MG63 (cell line): ENCODE data around the gene PTPN20. TPM values are rescaled to one million over a fixed set of nuclear protein-coding genes. Genes with fewer than 3 reads are reported as not detected.
"Not testable (repeated sequence)": the region's sequence is repeated elsewhere in the genome, so short reads cannot be mapped to it uniquely, and the experiment has no call there.

ENCODE experiments used
- DNase-seq: peaks from one replicate; pipeline ENCODE4 v3.0.0-alpha.2; 2020
- H3K27me3 ChIP-seq: fragments of 250-450 bp; sonication (Bioruptor Pico); 2 replicates; pipeline ENCODE4 v1.5.1; 2020; ENCODE audit warnings: mild to moderate bottlenecking, moderate library complexity
- H3K36me3 ChIP-seq: fragments of 250-450 bp; sonication (Bioruptor Pico); 2 replicates; pipeline ENCODE4 v1.5.1; 2020; ENCODE audit warnings: mild to moderate bottlenecking, moderate library complexity
- H3K4me3 ChIP-seq: fragments of 250-450 bp; sonication (Bioruptor Pico); 2 replicates; pipeline ENCODE4 v1.5.1; 2020; ENCODE audit warnings: mild to moderate bottlenecking, moderate library complexity
- H3K9me3 ChIP-seq: fragments of 250-450 bp; sonication (Bioruptor Pico); 2 replicates; pipeline ENCODE4 v1.5.1; 2020; ENCODE audit warnings: mild to moderate bottlenecking, moderate library complexity
- total RNA-seq: library from RNA; depleted of rRNA; stranded (reverse); fragments of >200 nt; shearing (Covaris generic); gene quantifications from 2 replicates; pipeline ENCODE4 v1.2.3, GENCODE V29; 2014; ENCODE audit warnings: low replicate concordance; rRNA removed

Gene PTPN20
- total RNA-seq = not detected in 2 replicates

GRCh38 chr10:46911144-46911876, at the start of gene PTPN20:
TSS of gene PTPN20 (plus strand) at chr10:46911428. CDS start at chr10:46932500, 21,072 bp downstream.
- H3K27me3 ChIP-seq, H3K9me3 ChIP-seq, H3K4me3 ChIP-seq, H3K36me3 ChIP-seq, DNase-seq: not testable (repeated sequence)

GRCh38 chr10:46869716-46870115, 41.5 kb upstream of the PTPN20 start:
- not testable (repeated sequence) for H3K4me3 ChIP-seq, H3K36me3 ChIP-seq, H3K9me3 ChIP-seq, H3K27me3 ChIP-seq, DNase-seq

- H3K4me3 ChIP-seq, H3K36me3 ChIP-seq, DNase-seq, H3K9me3 ChIP-seq, H3K27me3 ChIP-seq: not testable (repeated sequence)
Measured at GRCh38 chr10:46871583-46871982, 39.6 kb upstream of the PTPN20 start.

GRCh38 chr10:46875304-46875703, 35.9 kb upstream of the PTPN20 start:
- not testable (repeated sequence) for H3K27me3 ChIP-seq, H3K4me3 ChIP-seq, H3K9me3 ChIP-seq, DNase-seq, H3K36me3 ChIP-seq

- not testable (repeated sequence) for DNase-seq, H3K4me3 ChIP-seq, H3K9me3 ChIP-seq, H3K27me3 ChIP-seq, H3K36me3 ChIP-seq
Measured at GRCh38 chr10:46876773-46877172, 34.5 kb upstream of the PTPN20 start.

- H3K27me3 ChIP-seq, DNase-seq, H3K9me3 ChIP-seq, H3K4me3 ChIP-seq, H3K36me3 ChIP-seq: not testable (repeated sequence)
Measured at GRCh38 chr10:46878761-46879160, 32.5 kb upstream of the PTPN20 start.

GRCh38 chr10:46890813-46891611, 20.2 kb upstream of the PTPN20 start:
- H3K9me3 ChIP-seq, H3K36me3 ChIP-seq, H3K27me3 ChIP-seq, H3K4me3 ChIP-seq: not testable (repeated sequence)
- DNase-seq = peak; percentile 4

DNA sequence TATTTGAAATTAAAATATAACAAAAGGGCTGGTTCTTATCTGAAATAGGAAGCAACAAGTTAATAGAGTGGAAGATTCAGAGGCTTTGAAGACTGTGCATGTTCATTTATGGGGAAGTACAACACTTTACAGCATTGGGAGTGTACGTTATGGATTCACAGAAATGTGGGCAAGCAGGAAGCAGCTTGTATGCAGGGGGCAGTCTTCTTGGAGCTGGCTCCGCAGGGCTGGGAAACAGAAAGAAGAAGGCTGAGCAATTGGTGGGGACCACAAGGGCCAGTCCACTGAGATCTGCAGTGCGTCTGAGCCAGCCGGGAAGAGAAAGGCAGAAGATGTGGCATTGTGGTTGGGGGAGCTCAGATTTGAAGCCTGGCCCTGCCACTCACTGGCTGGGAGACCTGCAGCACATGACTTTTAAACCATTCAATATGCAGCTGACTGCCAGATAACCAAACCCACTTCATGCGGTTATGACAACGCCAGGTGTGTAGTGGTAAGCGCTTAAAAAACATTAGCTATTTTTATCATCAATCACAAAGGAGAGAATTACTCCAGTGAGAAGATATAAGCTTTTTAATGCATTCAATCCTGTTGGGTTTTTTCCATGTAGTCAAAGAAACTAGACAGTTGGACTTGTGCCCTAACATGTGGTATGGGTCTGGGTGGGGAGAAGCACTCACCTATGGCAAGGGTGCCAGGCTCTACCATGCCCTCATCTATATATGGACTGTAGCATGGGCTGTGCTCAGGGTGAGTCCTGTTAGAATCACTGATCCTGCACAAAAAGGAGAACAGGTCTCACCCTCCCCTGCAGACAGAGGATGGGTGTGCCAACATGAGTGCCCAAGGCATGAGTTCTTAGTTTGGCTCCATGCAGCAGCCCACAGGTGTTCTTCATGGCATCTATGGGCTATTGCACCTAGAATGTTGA, 14.2 kb upstream of the PTPN20 start:
- not testable (repeated sequence) for DNase-seq, H3K4me3 ChIP-seq, H3K36me3 ChIP-seq, H3K27me3 ChIP-seq, H3K9me3 ChIP-seq

GRCh38 chr10:46901247-46901646, 10.0 kb upstream of the PTPN20 start:
- DNase-seq, H3K4me3 ChIP-seq, H3K27me3 ChIP-seq, H3K36me3 ChIP-seq, H3K9me3 ChIP-seq: not testable (repeated sequence)

- not testable (repeated sequence) for H3K27me3 ChIP-seq, H3K4me3 ChIP-seq, H3K9me3 ChIP-seq, H3K36me3 ChIP-seq, DNase-seq
Measured at GRCh38 chr10:46903874-46904273, 7.4 kb upstream of the PTPN20 start.

DNA sequence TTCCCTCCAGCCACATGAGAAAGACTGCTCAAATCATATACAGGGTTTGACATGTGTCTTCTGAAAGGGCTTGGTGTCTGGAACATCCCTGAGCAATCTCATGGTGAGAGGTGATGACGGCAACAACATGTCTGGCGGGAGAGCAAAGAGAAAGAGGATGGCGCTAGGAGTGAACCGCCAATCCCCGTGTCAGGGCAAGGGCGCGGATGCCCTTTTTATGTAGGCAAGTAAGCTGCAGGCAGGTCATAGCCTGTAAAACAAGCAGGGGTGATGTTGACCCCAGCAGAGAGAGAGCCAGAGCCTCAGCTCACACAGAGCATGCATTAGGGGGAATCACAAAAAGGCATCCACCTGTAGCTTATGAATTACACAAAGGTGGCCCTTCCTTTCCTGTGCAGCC, 4.9 kb upstream of the PTPN20 start:
- not testable (repeated sequence) for H3K36me3 ChIP-seq, H3K4me3 ChIP-seq, H3K9me3 ChIP-seq, DNase-seq, H3K27me3 ChIP-seq

- not testable (repeated sequence) for DNase-seq, H3K4me3 ChIP-seq, H3K9me3 ChIP-seq, H3K27me3 ChIP-seq, H3K36me3 ChIP-seq
Measured at GRCh38 chr10:46907185-46908117, 3.8 kb upstream of the PTPN20 start.

GRCh38 chr10:46922498-46922897, 11.3 kb downstream of the PTPN20 start:
- H3K27me3 ChIP-seq, H3K36me3 ChIP-seq, DNase-seq, H3K9me3 ChIP-seq, H3K4me3 ChIP-seq: not testable (repeated sequence)

GRCh38 chr10:46925156-46925555, 13.9 kb downstream of the PTPN20 start:
- H3K36me3 ChIP-seq, H3K9me3 ChIP-seq, H3K27me3 ChIP-seq, DNase-seq, H3K4me3 ChIP-seq: not testable (repeated sequence)

GRCh38 chr10:46925853-46926252, 14.6 kb downstream of the PTPN20 start:
- DNase-seq, H3K4me3 ChIP-seq, H3K27me3 ChIP-seq, H3K36me3 ChIP-seq, H3K9me3 ChIP-seq: not testable (repeated sequence)

GRCh38 chr10:46928810-46929209, 17.6 kb downstream of the PTPN20 start:
- not testable (repeated sequence) for H3K4me3 ChIP-seq, DNase-seq, H3K9me3 ChIP-seq, H3K36me3 ChIP-seq, H3K27me3 ChIP-seq
